Heart left ventricle (tissue), 16 donors: Measurements from ENCODE around the gene HECTD3. TPM values are rescaled to one million over a fixed set of nuclear protein-coding genes. Genes with fewer than 3 reads are reported as not detected.

Experiments
- ATAC-seq, 4 donors: fragments of 200-7000 bp; cut with Tn5 transposase; one replicate each; pipeline ENCODE4 v1.9.1; 2020 to 2022; ENCODE audit warnings: moderate library complexity in 4 of 4, mild to moderate bottlenecking in 3 of 4, moderate number of reproducible peaks in 1 of 4
- DNase-seq, 5 donors: peaks; one replicate each; pipeline ENCODE4 v3.0.0-alpha.2; 2020
- H3K27ac ChIP-seq, 12 donors: fragments of 200-600 bp; sonication (generic) in 4 of 12; one replicate each; pipeline versions ENCODE4 v1.5.0 to v1.8.0; 2016 to 2022; ENCODE audit warnings: mild to moderate bottlenecking in 2 of 12
- H3K27me3 ChIP-seq, 9 donors: fragments of 200-600 bp; sonication (generic) in 2 of 9; one replicate each; pipeline versions ENCODE4 v1.5.1 to v1.8.0; 2016 to 2022; ENCODE audit warnings: mild to moderate bottlenecking in 3 of 9
- H3K36me3 ChIP-seq, 9 donors: fragments of 200-600 bp; sonication (generic) in 2 of 9; one replicate each; pipeline versions ENCODE4 v1.5.0 to v1.8.0; 2018 to 2022; ENCODE audit warnings: mild to moderate bottlenecking in 2 of 9
- H3K4me1 ChIP-seq, 12 donors: fragments of 200-600 bp; sonication (generic) in 4 of 12; one replicate each; pipeline versions ENCODE4 v1.5.0 to v1.8.0; 2016 to 2022; ENCODE audit warnings: mild to moderate bottlenecking in 3 of 12
- H3K4me3 ChIP-seq, 12 donors: fragments of 200-600 bp; sonication (generic) in 4 of 12; one replicate each; pipeline versions ENCODE4 v1.5.0 to v1.8.0; 2017 to 2022; ENCODE audit warnings: mild to moderate bottlenecking in 9 of 12, moderate library complexity in 4 of 12
- H3K9me3 ChIP-seq, 12 donors: fragments of 200-600 bp; sonication (generic) in 4 of 12; one replicate each; pipeline versions ENCODE4 v1.5.0 to v1.8.0; 2016 to 2022; ENCODE audit warnings: mild to moderate bottlenecking in 1 of 12
- POLR2A ChIP-seq, 2 donors: fragments of 450-650 bp; IDR thresholded peaks; one replicate each; pipeline ENCODE4 v1.6.1; 2017; ENCODE audit warnings: antibody characterized with exemption in 2 of 2, mild to moderate bottlenecking in 2 of 2, moderate library complexity in 2 of 2
- WGBS, 4 donors: extraction: QIAGEN DNeasy Blood & Tissue Kit in 2 of 4; methylation state at CpG; one replicate each; pipeline versions ENCODE4 v1.1.5 to v1.1.7; 2013 to 2018; 5-methylcytosine and 5-hydroxymethylcytosine counted together
- intact Hi-C, 10 donors: fragments of 100-400 bp; cut with DNase I; formaldehyde crosslinking; loops; one replicate each; pipeline versions ENCODE4 v1.11.1 to v1.14.2; 2022
- polyA plus RNA-seq, 2 donors: library from polyadenylated mRNA; stranded (reverse); fragments of 200-250 nt; gene quantifications; one replicate each; pipeline ENCODE4 v1.2.3, GENCODE V29; 2013
- total RNA-seq, 9 donors: library from RNA; depleted of rRNA in 2 of 9; stranded (reverse); fragments of >200 nt in 2 of 9; fragmentation: NEBNext Ultra II Directional in 3 of 9; extraction: Animal tissue kit (Norgen Biotek cat#: 25700) in 3 of 9; gene quantifications; one replicate each; pipeline versions ENCODE4 v1.1.0 to v1.2.4, GENCODE V29; 2016 to 2023
- TF ChIP-seq, protein P1 (sequence below), 12 donors: fragments of 200-600 bp; sonication (generic) in 4 of 12; IDR thresholded peaks; one replicate each; pipeline versions ENCODE4 v1.5.0 to v1.8.0; 2018 to 2022; ENCODE audit warnings: antibody characterized with exemption in 12 of 12, mild to moderate bottlenecking in 5 of 12
- donor health status: ischemic (EF 13 %, LVEDD 7.1; RV severe dilation, severe dysfunction).
- donor health status: healthy with polysubstance abuse.
- donor health status: DM: no; HTN: yes; CAD: no.
- donor health status: DM: no; HTN: no; CAD: no.
- donor health status: ischemic (EF 25% LVEDD 6.9; RV normal size, moderate dysfunction).
- donor health status: ischemic (EF 25% LVEDD 5.7; RV mildly dilated, moderate dysfunction).
- donor health status: healthy.
- donor health status: DM: yes; HTN: yes; CAD: no.
- donor health status: ischemic (EF 35%, LVEDD 5.7; RV mildly dilated, moderate dysfunction).
- donor health status: nonischemic (EF 11% LVEDD 7.7; RV severe dilation, severe dysfunction).
- donor health status: DM: yes; HTN: yes; CAD: no.
- donor health status: PGD.
- donor health status: ischemic (EF 29% LVEDD 5.4; RV normal size, mild dysfunction).
- donor health status: nonischemic (EF 23%, LVEDD 6.1; RV moderate dilation, normal function).

The HECTD3 gene
- total and polyA plus RNA-seq, 11 donors, result 17.6 to 34.3 (median 22.8) TPM

DNA sequence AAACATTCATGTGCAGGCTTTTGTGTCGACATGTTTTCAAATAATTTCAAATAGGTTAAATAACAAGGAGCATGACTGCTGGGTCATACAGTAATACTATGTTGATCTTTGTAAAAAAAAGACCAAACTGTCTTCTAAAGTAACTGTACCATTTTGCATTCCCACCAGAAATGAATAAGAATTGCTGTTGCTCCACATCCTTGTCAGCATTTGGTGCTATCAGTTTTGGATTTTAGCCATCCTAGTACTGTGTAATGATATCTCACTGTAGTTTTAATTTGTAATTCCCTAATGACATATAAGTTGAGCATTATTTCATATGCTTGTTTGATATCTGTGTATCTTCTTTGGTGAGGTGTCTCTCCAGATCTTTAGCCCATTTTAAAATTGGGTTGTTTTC lies 12.5 kb upstream of the HECTD3 start:
- H3K27me3 ChIP-seq, result no peaks in the 10 kb centered on the region
- 93 to 100% (median 94%) methylated on average over 1 of the region's 1 CpG for WGBS, 4 donors
- H3K36me3 ChIP-seq, result no peaks in the 10 kb centered on the region
- intact Hi-C loops, result no loop called here
- no peak for TF ChIP-seq POLR2A (IDR thresholded peaks at IDR 0.05)
- H3K4me1 ChIP-seq, result no peaks in the 10 kb centered on the region
- H3K9me3 ChIP-seq, result peaks cover 0 to 7% (median 0%) of the 10 kb centered on the region in 12 donors
- H3K4me3 ChIP-seq, result no peak overlapping the region
- DNase-seq (no peak), ATAC-seq (no peak)
- H3K27ac ChIP-seq, result no peak overlapping the region

DNA sequence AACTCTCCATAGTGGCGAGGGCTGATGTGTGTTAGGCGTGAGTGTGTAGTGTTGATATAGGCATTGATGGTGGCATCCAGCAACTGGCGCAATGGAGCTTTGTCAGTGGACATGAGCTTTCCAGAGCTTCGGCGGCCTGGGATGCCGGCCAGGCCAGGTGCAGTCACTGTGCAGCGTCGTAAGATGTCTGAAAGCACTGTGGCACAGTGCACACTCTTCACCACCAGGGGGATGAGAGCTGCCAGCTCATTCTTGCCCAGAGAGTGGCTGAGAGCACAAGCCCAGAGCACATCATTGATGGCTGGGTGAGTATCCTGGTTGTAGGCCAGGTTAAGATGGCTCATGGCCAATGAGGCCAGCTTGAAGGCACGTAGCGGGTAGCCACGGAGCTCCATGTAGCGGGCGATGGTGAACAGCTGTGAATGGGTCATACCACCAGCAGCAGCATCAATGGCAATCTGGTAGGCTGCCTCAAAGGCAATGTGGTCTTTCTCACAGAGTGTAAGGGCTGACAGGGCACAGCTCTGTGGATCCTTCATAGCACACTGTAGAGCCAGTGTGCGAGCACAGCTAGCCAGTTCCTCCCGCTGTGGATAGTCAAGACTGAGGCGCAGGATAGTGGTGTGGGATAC lies 7.6 kb upstream of the HECTD3 start:
- intact Hi-C loops, result loop anchor here in 7 of 10 donors (1.0 to 10.0 kb wide), 5 partner anchors 186 to 556 kb away; partner anchors contain the start of genes ZSWIM5 (in 2 of the 7), KIF2C (in 1 of the 7), RNU5D-1 (in 1 of the 7) and TESK2 (in 1 of the 7)
- Histone ChIP-seq H3K4me1 (peaks cover 0 to 12% (median 5%) of the 10 kb centered on the region in 12 donors), H3K27ac (no peak overlapping the region), H3K4me3 (no peak overlapping the region), H3K9me3 (peaks cover 0 to 5% (median 0%) of the 10 kb centered on the region in 12 donors), H3K27me3 (no peaks in the 10 kb centered on the region), H3K36me3 (peaks cover 0 to 19% (median 14%) of the 10 kb centered on the region in 9 donors)
- no peak for TF ChIP-seq POLR2A (IDR thresholded peaks at IDR 0.05)
- TF ChIP-seq, protein P1, sequence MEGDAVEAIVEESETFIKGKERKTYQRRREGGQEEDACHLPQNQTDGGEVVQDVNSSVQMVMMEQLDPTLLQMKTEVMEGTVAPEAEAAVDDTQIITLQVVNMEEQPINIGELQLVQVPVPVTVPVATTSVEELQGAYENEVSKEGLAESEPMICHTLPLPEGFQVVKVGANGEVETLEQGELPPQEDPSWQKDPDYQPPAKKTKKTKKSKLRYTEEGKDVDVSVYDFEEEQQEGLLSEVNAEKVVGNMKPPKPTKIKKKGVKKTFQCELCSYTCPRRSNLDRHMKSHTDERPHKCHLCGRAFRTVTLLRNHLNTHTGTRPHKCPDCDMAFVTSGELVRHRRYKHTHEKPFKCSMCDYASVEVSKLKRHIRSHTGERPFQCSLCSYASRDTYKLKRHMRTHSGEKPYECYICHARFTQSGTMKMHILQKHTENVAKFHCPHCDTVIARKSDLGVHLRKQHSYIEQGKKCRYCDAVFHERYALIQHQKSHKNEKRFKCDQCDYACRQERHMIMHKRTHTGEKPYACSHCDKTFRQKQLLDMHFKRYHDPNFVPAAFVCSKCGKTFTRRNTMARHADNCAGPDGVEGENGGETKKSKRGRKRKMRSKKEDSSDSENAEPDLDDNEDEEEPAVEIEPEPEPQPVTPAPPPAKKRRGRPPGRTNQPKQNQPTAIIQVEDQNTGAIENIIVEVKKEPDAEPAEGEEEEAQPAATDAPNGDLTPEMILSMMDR (IDR thresholded peaks at IDR 0.05), result peak; percentile 40 to 73 (median 50)
- WGBS, 4 donors, result 64 to 72% (median 67%) methylated on average over 15 to 16 of the region's 16 CpGs
- ATAC-seq (peak in 3 of 4 donors; percentile 54 to 69 (median 67)), DNase-seq (no peak)

DNA sequence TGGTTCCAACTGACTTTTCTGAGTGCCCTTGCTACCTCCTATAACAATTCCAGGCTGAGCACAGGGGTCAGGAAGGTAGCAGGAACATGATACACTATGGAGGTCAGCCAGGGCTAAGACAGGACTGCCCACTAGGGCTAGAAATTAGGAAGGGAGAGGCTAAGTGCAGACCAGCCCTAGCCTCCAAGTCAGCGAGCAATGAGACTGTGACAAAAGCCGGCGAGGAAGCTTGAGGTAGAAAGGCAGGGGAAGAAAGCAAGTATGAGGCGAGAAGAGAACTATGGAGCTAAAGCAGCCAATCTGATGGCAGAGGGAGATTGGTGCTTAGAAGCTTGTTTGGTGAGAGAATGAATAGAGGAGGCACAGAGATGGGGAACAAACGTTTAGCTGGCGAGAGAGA lies 5.6 kb upstream of the HECTD3 start:
- Histone ChIP-seq H3K4me1 (peaks cover 0 to 27% (median 16%) of the 10 kb centered on the region in 12 donors), H3K27me3 (no peaks in the 10 kb centered on the region), H3K27ac (no peak overlapping the region), H3K4me3 (no peak overlapping the region), H3K9me3 (no peaks in the 10 kb centered on the region), H3K36me3 (peaks cover 0 to 26% (median 19%) of the 10 kb centered on the region in 9 donors)
- TF ChIP-seq POLR2A (IDR thresholded peaks at IDR 0.05), result no peak
- TF ChIP-seq, protein P1 (IDR thresholded peaks at IDR 0.05), result no peak
- ATAC-seq, result no peak
- no peak for DNase-seq
- intact Hi-C loops, result loop anchor here in 6 of 10 donors (10.0 kb wide), 4 partner anchors 188 to 558 kb away; partner anchors contain the start of genes ZSWIM5 (in 2 of the 6), KIF2C (in 1 of the 6), RNU5D-1 (in 1 of the 6) and TESK2 (in 1 of the 6)
- WGBS, 4 donors, result 64 to 76% (median 68%) methylated on average over 6 of the region's 6 CpGs

DNA sequence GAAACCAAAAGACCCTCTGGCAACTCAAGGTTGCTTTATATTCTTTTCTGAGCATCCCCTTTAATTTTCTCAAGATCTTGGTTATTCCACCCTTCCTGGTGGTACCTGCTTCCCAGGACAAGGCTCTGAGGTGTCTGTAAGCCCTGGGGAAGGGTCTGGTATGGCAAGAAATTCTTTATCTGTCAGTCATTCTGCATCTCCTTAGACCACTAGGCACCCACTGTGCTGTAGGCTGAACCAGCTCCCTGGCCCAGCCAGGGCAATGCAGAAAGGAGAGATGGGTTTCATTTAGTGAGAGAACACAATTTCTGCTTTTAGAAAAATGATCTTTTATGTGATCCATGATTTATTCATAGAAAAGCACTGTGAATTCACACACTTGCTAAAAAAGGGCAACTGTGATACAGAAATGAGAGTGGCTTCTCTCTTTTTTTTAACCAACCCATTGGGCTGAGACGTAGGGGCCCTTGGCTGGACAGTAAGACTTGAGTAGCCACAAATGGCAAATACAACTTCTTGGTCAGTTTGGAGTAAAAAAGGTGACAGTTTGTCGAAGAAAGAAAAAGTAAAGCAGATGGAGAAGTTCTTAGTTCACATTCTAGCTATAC lies 5.1 kb upstream of the HECTD3 start:
- TF ChIP-seq, protein P1 (IDR thresholded peaks at IDR 0.05), result no peak
- TF ChIP-seq POLR2A (IDR thresholded peaks at IDR 0.05), result no peak
- Histone ChIP-seq H3K9me3 (no peaks in the 10 kb centered on the region), H3K27ac (no peak overlapping the region), H3K4me1 (peaks cover 2 to 33% (median 21%) of the 10 kb centered on the region in 12 donors), H3K36me3 (peaks cover 0 to 26% (median 19%) of the 10 kb centered on the region in 9 donors), H3K27me3 (no peaks in the 10 kb centered on the region), H3K4me3 (no peak overlapping the region)
- intact Hi-C loops, result loop anchor here in 6 of 10 donors (10.0 kb wide), 4 partner anchors 189 to 559 kb away; partner anchors contain the start of genes ZSWIM5 (in 2 of the 6), KIF2C (in 1 of the 6), RNU5D-1 (in 1 of the 6) and TESK2 (in 1 of the 6)
- 80 to 96% (median 87%) methylated on average over 2 of the region's 2 CpGs for WGBS, 4 donors
- DNase-seq, result no peak
- ATAC-seq, result no peak
